Breast epithelium (tissue), 4 donors: Measurements from ENCODE around the gene GAL. TPM values are rescaled to one million over a fixed set of nuclear protein-coding genes. Genes with fewer than 3 reads are reported as not detected.

ENCODE experiments used
- DNase-seq, 2 donors: peaks; one replicate each; pipeline ENCODE4 v3.0.0-alpha.2; 2019; ENCODE audit warnings: low spot score in 2 of 2
- H3K27ac ChIP-seq, 2 donors: fragments of 200-600 bp; sonication (generic) in 1 of 2; one replicate each; pipeline ENCODE4 v1.5.1; 2016 to 2019; ENCODE audit warnings: mild to moderate bottlenecking in 1 of 2
- H3K27me3 ChIP-seq, 2 donors: fragments of 200-600 bp; sonication (generic) in 1 of 2; one replicate each; pipeline versions ENCODE4 v1.5.1 to v1.6.0; 2017 to 2019; ENCODE audit warnings: control low read depth in 1 of 2, mild to moderate bottlenecking in 1 of 2
- H3K36me3 ChIP-seq: fragments of 200-600 bp; one replicate; pipeline ENCODE4 v1.5.1; 2019
- H3K4me1 ChIP-seq, 2 donors: fragments of 200-600 bp; sonication (generic); one replicate each; pipeline ENCODE4 v1.5.1; 2016 to 2019; ENCODE audit warnings: control low read depth in 1 of 2
- H3K4me3 ChIP-seq, 3 donors: fragments of 200-600 bp; sonication (generic); 1 replicate in 2 of 3; 2 replicates in 1 of 3; pipeline ENCODE4 v1.5.1; 2016 to 2019; ENCODE audit warnings: mild to moderate bottlenecking in 3 of 3, moderate library complexity in 2 of 3
- H3K9me3 ChIP-seq, 2 donors: fragments of 200-600 bp; sonication (generic) in 1 of 2; one replicate each; pipeline ENCODE4 v1.5.1; 2016 to 2019; ENCODE audit warnings: control low read depth in 1 of 2
- POLR2A ChIP-seq: fragments of 450-650 bp; IDR thresholded peaks from one replicate; pipeline ENCODE4 v1.6.1; 2016; ENCODE audit warnings: antibody characterized with exemption, mild to moderate bottlenecking, moderate library complexity
- POLR2AphosphoS5 ChIP-seq, 3 donors: sonication (generic); formaldehyde crosslinking; IDR thresholded peaks; one replicate each; pipeline ENCODE4 v1.6.1; 2017; ENCODE audit warnings: antibody characterized with exemption in 3 of 3
- intact Hi-C: fragments of 100-400 bp; cut with DNase I; formaldehyde crosslinking; loops from one replicate; pipeline ENCODE4 v1.15.1; 2023; ENCODE audit warnings: low total_unique reads
- total RNA-seq, 3 donors: library from RNA; depleted of rRNA; stranded (reverse); fragments of >200 nt; gene quantifications; one replicate each; pipeline ENCODE4 v1.1.0, GENCODE V29; 2016
- TF ChIP-seq, protein P1 (sequence below), 3 donors: fragments of 450-650 bp; IDR thresholded peaks; one replicate each; pipeline ENCODE4 v1.5.1; 2016 to 2017; ENCODE audit warnings: antibody characterized with exemption in 3 of 3, mild to moderate bottlenecking in 3 of 3, moderate library complexity in 3 of 3

GAL gene
- total RNA-seq, 3 donors from 2014 or later: 0.64 to 5.7 (median 1.3) TPM

DNA sequence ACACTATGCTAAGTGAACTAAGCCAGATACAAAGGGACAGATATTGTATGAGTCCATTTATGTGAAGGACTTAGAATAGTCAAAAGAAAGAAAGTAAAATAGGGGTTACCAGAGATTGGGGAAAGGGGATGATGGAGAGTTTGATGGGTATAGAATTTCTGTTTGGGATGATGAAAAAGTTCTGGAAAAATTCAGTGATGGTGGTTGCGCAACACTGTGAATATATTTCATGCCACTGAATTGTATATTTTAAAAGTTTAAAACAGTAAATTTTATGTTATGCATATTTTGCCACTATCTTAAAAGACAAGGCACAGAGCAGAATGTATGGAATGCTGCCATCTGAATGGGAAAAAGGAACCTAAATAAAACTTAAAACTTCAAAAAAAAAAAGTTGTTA lies 37.8 kb downstream of the GAL start:
- Histone ChIP-seq H3K36me3 (no peaks in the 10 kb centered on the region), H3K27me3 (no peaks in the 10 kb centered on the region), H3K4me3 (no peak overlapping the region), H3K27ac (no peak overlapping the region), H3K9me3 (peaks cover 4 to 10% of the 10 kb centered on the region in 2 donors), H3K4me1 (no peaks in the 10 kb centered on the region)
- no peak for DNase-seq
- TF ChIP-seq POLR2A (no peak), POLR2AphosphoS5 (IDR thresholded peaks at IDR 0.05) (no peak)
- TF ChIP-seq, protein P1, sequence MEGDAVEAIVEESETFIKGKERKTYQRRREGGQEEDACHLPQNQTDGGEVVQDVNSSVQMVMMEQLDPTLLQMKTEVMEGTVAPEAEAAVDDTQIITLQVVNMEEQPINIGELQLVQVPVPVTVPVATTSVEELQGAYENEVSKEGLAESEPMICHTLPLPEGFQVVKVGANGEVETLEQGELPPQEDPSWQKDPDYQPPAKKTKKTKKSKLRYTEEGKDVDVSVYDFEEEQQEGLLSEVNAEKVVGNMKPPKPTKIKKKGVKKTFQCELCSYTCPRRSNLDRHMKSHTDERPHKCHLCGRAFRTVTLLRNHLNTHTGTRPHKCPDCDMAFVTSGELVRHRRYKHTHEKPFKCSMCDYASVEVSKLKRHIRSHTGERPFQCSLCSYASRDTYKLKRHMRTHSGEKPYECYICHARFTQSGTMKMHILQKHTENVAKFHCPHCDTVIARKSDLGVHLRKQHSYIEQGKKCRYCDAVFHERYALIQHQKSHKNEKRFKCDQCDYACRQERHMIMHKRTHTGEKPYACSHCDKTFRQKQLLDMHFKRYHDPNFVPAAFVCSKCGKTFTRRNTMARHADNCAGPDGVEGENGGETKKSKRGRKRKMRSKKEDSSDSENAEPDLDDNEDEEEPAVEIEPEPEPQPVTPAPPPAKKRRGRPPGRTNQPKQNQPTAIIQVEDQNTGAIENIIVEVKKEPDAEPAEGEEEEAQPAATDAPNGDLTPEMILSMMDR (IDR thresholded peaks at IDR 0.05): no peak
- intact Hi-C loops: no loop called here

DNA sequence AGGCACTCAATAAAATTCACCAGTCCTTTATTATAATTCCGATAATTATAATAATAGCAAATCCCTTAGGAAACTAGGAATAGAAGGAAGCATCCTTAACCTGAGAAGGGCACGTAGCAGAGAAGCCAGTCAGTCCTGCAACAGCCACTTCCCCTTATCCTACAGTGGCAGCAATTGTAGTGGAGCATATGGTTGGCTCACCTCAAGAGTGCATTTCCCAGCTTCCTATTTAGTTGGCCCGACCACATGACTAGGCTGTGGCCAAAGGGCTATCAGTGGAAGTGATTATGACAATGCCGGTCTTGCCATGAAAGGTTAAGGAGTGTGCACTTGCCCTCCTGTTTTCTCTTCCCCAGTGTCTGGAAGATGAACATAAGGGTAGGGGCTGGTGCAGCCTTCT lies 39.9 kb downstream of the GAL start:
- Histone ChIP-seq H3K4me1 (no peaks in the 10 kb centered on the region), H3K4me3 (no peak overlapping the region), H3K27me3 (no peaks in the 10 kb centered on the region), H3K36me3 (no peaks in the 10 kb centered on the region), H3K9me3 (peaks cover 0 to 10% of the 10 kb centered on the region in 2 donors), H3K27ac (no peak overlapping the region)
- intact Hi-C loops: no loop called here
- TF ChIP-seq POLR2A (no peak), POLR2AphosphoS5 (IDR thresholded peaks at IDR 0.05) (no peak)
- TF ChIP-seq, protein P1 (IDR thresholded peaks at IDR 0.05): no peak
- DNase-seq: no peak

DNA sequence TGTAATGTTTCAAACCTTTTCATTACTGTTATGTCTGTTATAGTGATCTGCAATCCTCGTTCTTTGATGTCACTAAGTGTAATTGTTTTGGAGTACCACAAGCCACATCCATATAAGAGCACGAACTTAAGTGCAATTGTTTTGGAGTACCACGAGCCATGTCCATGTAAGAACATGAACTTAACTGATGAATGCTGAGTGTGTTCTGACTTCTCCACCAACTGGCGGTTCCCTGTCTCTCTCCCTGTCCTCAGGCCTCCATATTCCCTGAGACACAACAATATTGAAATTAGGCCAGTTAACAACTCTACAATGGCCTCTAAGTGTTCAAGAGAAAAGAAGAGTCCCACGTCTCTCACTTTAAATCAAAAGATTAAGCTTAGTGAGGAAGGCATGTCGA lies 43.4 kb downstream of the GAL start:
- intact Hi-C loops: no loop called here
- no peaks in the 10 kb centered on the region for H3K36me3 ChIP-seq
- H3K27me3 ChIP-seq: no peaks in the 10 kb centered on the region
- no peaks in the 10 kb centered on the region for H3K4me1 ChIP-seq
- DNase-seq: no peak
- no peaks in the 10 kb centered on the region for H3K9me3 ChIP-seq
- no peak overlapping the region for H3K27ac ChIP-seq
- H3K4me3 ChIP-seq: no peak overlapping the region
- TF ChIP-seq POLR2AphosphoS5 (IDR thresholded peaks at IDR 0.05): no peak
- TF ChIP-seq, protein P1 (IDR thresholded peaks at IDR 0.05): no peak
- TF ChIP-seq POLR2A: no peak

DNA sequence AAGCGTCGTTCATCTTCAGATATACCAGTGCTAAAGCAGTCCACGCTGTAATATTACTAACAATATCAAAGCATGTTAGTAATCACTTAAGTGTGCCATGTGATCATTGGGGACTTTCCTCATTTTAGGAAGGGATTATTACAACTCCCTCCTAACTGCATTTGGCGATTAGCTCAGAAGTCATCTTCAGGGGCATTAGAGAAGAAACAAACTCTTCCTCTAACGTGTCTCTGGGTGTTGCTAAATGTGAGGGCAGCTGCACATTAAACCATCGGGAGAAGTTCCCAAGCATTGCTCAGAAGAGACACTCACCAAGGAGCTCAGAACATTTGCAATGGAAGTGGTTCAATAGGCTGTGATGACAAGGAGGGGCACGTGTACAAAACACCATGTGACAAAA lies 49.8 kb downstream of the GAL start:
- H3K4me3 ChIP-seq: no peak overlapping the region
- H3K36me3 ChIP-seq: no peaks in the 10 kb centered on the region
- H3K27me3 ChIP-seq: no peaks in the 10 kb centered on the region
- no peaks in the 10 kb centered on the region for H3K9me3 ChIP-seq
- H3K4me1 ChIP-seq: no peaks in the 10 kb centered on the region
- TF ChIP-seq POLR2A: no peak
- TF ChIP-seq, protein P1 (IDR thresholded peaks at IDR 0.05): no peak
- no peak for TF ChIP-seq POLR2AphosphoS5 (IDR thresholded peaks at IDR 0.05)
- no peak for DNase-seq
- H3K27ac ChIP-seq: no peak overlapping the region
- intact Hi-C loops: no loop called here

DNA sequence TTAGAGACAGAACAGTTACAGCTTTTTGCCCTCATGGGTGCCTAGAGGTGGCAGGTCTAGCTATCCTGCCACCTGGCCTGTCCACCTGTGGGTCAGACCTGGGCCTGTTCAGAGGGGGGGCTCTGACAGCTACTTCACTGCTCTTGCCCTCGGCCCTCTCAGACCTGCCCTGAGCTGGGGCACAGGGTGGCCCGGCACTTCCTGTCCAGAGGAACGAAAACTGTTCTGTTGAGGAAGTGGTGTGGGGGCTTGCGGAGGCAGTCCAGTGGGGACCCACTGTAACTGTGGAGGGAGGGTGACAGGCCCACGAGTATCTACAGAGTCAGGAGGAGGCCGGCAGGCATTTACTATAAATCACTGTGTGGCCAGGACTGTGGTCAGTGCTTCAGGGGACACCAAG lies 50.8 kb downstream of the GAL start:
- TF ChIP-seq POLR2AphosphoS5 (IDR thresholded peaks at IDR 0.05) (no peak), POLR2A (no peak)
- TF ChIP-seq, protein P1 (IDR thresholded peaks at IDR 0.05): no peak
- Histone ChIP-seq H3K27me3 (no peaks in the 10 kb centered on the region), H3K36me3 (no peaks in the 10 kb centered on the region), H3K9me3 (no peaks in the 10 kb centered on the region), H3K4me1 (no peaks in the 10 kb centered on the region), H3K27ac (no peak overlapping the region), H3K4me3 (no peak overlapping the region)
- DNase-seq: no peak
- intact Hi-C loops: no loop called here
